Caco-2 (cell line): ENCODE results near the gene VAV2. TPM values are rescaled to one million over a fixed set of nuclear protein-coding genes. Genes with fewer than 3 reads are reported as not detected.

Source experiments
- BruUV-seq: library from RNA; stranded (reverse); fragments of 400-500 nt; replicated peaks from 2 replicates; lab custom pipeline; 2021; lab: Mats Ljungman, UMichigan
- CTCF ChIA-PET: fragments of 300-600 bp; sonication (Branson Sonifier 250); formaldehyde crosslinking; loops from one replicate; lab custom pipeline; 2022; ENCODE audit warnings: antibody characterized with exemption; lab: Charles Lee
- POLR2A ChIA-PET: fragments of 300-600 bp; sonication (Branson Sonifier 250); formaldehyde crosslinking; loops from one replicate; lab custom pipeline; 2022; ENCODE audit warnings: antibody characterized with exemption; lab: Charles Lee
- DNase-seq, 2 experiments: peaks; one replicate each; pipeline versions ENCODE4 v3.0.0 to v3.0.0-alpha.2; 2020 to 2022
- H3K27me3 ChIP-seq: replicated peaks from 2 replicates; pipeline ENCODE4 v1.6.0; 2011; ENCODE audit warnings: low read length; ENCODE audit not compliant: control insufficient read depth, insufficient read depth
- H3K36me3 ChIP-seq: 2 replicates; pipeline ENCODE4 v1.5.1; 2011; ENCODE audit warnings: low read length; ENCODE audit not compliant: control insufficient read depth, insufficient read depth
- H3K4me1 ChIP-seq: fragments of 250-450 bp; sonication (Bioruptor Pico); 2 replicates; pipeline ENCODE4 v1.5.1; 2020; ENCODE audit warnings: mild to moderate bottlenecking
- H3K4me3 ChIP-seq: 2 replicates; pipeline ENCODE4 v1.5.1; 2011; ENCODE audit warnings: low read depth, mild to moderate bottlenecking, control low read depth, low read length
- H3K9me3 ChIP-seq: fragments of 250-450 bp; sonication (Bioruptor Pico); 2 replicates; pipeline ENCODE4 v1.5.1; 2020; ENCODE audit warnings: mild to moderate bottlenecking, moderate library complexity
- H3K27ac Mint-ChIP-seq: one replicate; pipeline ENCODE4 v1.8.0; 2022; ENCODE audit warnings: mixed read lengths; ENCODE audit not compliant: unreplicated experiment
- H3K27me3 Mint-ChIP-seq: one replicate; pipeline ENCODE4 v1.8.0; 2022; ENCODE audit warnings: mixed read lengths; ENCODE audit not compliant: insufficient read depth, unreplicated experiment
- H3K36me3 Mint-ChIP-seq: one replicate; pipeline ENCODE4 v1.8.0; 2022; ENCODE audit warnings: mild to moderate bottlenecking, mixed read lengths; ENCODE audit not compliant: insufficient read depth, unreplicated experiment
- H3K4me1 Mint-ChIP-seq: one replicate; pipeline ENCODE4 v1.8.0; 2022; ENCODE audit warnings: low read depth, mixed read lengths; ENCODE audit not compliant: unreplicated experiment
- H3K4me3 Mint-ChIP-seq: one replicate; pipeline ENCODE4 v1.8.0; 2022; ENCODE audit warnings: mild to moderate bottlenecking, moderate library complexity, mixed read lengths; ENCODE audit not compliant: unreplicated experiment
- H3K9me3 Mint-ChIP-seq: one replicate; pipeline ENCODE4 v1.8.0; 2022; ENCODE audit warnings: mixed read lengths; ENCODE audit not compliant: unreplicated experiment
- intact Hi-C: fragments of 100-400 bp; cut with micrococcal nuclease; formaldehyde crosslinking; loops from one replicate; pipeline ENCODE4 v1.10.0; 2022; ENCODE audit not compliant: unreplicated experiment
- total RNA-seq: library from RNA; stranded (reverse); gene quantifications from 2 replicates; pipeline ENCODE4 v1.2.3, GENCODE V29; 2022
- TF ChIP-seq, protein P1 (sequence below), 2 experiments: fragments of 200-600 bp in 1 of 2; IDR thresholded peaks; 1 replicate in 1 of 2; 2 replicates in 1 of 2; pipeline versions ENCODE4 v1.5.1 to v1.8.0; 2011 to 2022; ENCODE audit warnings: antibody characterized with exemption in 1 of 2, control low read depth in 1 of 2, inconsistent platforms in 1 of 2, low read depth in 1 of 2, low read length in 1 of 2, mild to moderate bottlenecking in 1 of 2, moderate library complexity in 1 of 2; ENCODE audit not compliant: insufficient read depth in 1 of 2, severe bottlenecking in 1 of 2, unreplicated experiment in 1 of 2

The VAV2 gene
- total RNA-seq, 1 experiment from 2014 or later, result 55.3 TPM

DNA sequence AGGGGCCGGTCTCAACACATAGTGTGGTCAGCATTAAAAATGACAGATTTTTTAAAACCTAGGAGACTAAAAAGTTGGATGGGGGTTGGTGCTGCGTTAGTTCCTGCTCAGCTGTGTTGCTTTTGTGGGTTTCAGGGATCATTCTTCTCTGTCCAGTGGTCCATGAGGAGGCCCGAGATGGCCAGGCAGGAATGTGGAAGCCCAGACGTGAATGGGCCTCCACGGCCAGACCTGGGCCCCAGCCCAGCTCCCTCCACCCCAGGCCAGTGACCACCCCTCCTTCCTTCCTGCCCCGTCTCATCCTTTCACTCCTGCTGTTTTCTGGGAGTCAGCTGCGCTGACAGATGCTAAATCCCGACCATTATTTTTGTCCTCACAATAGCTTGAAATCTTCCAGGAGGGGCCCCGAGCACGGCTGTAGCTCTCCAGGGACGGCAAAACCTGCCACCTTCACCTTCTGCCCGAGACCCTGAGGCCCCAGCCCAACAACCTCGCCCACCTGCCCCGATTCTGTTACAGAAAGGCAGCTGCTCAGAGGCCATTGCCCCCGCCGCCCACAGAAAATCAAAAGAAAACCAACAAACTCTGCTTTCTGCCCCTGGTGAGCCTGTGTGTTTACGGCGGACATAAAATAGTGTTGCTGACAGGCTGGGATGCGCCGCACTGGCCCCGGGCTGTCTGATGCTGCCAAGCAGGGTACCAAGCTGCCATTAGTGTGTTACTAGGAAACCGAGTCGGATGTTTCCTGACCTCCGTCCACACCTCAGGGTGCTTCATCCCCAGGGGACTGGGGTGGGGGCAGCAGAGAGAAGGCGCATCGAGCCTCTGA lies 170.3 kb downstream of the VAV2 start:
- no TSS peak for BruUV-seq
- Histone ChIP-seq H3K4me3 (no peak overlapping the region), H3K4me1 (no peaks in the 10 kb centered on the region; the same call in 1 of the 2 replicates), H3K36me3 (no peaks in the 10 kb centered on the region; the same call in 1 of the 2 replicates), H3K9me3 (no peaks in the 10 kb centered on the region), H3K27me3 (no peaks in the 10 kb centered on the region)
- TF ChIP-seq, protein P1, sequence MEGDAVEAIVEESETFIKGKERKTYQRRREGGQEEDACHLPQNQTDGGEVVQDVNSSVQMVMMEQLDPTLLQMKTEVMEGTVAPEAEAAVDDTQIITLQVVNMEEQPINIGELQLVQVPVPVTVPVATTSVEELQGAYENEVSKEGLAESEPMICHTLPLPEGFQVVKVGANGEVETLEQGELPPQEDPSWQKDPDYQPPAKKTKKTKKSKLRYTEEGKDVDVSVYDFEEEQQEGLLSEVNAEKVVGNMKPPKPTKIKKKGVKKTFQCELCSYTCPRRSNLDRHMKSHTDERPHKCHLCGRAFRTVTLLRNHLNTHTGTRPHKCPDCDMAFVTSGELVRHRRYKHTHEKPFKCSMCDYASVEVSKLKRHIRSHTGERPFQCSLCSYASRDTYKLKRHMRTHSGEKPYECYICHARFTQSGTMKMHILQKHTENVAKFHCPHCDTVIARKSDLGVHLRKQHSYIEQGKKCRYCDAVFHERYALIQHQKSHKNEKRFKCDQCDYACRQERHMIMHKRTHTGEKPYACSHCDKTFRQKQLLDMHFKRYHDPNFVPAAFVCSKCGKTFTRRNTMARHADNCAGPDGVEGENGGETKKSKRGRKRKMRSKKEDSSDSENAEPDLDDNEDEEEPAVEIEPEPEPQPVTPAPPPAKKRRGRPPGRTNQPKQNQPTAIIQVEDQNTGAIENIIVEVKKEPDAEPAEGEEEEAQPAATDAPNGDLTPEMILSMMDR (IDR thresholded peaks at IDR 0.05; ENCODE audit: insufficient read depth in 1 of 2, low read depth in 1 of 2, low read length in 1 of 2, severe bottlenecking in 1 of 2, unreplicated experiment in 1 of 2), result no peak
- CTCF ChIA-PET, result no interaction called here
- H3K4me3 Mint-ChIP-seq, result no peak overlapping the region
- no peaks in the 10 kb centered on the region for H3K9me3 Mint-ChIP-seq
- intact Hi-C loops, result no loop called here
- H3K4me1 Mint-ChIP-seq, result no peaks in the 10 kb centered on the region
- peaks cover 85% of the 10 kb centered on the region for H3K36me3 Mint-ChIP-seq
- no peak for DNase-seq
- POLR2A ChIA-PET, result no interaction called here
- no peak overlapping the region for H3K27ac Mint-ChIP-seq
- H3K27me3 Mint-ChIP-seq, result no peaks in the 10 kb centered on the region

DNA sequence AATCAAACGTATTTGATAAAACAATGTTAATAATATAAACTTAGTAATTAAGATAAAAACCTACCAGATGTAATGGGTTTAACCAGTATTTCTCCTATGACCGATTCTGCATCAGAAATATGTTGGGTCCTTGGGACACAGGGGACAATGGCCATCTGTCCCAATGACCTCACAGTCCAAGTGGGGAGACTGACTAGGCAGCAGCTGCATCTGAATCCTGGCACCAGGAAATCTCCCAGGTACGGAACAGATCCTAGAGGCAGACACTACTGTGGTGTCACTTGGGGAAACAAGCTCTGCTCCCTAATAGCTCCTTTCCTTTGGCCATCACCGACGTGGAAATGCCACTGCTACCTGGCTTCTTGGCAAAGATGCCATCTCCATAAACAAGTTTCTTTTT lies 172.2 kb downstream of the VAV2 start:
- DNase-seq, result no peak
- Mint-ChIP-seq H3K4me1 (no peaks in the 10 kb centered on the region), H3K4me3 (no peak overlapping the region), H3K36me3 (peaks cover 84% of the 10 kb centered on the region), H3K9me3 (no peaks in the 10 kb centered on the region), H3K27ac (no peak overlapping the region), H3K27me3 (no peaks in the 10 kb centered on the region)
- Histone ChIP-seq H3K4me3 (no peak overlapping the region), H3K4me1 (no peaks in the 10 kb centered on the region; the same call in 1 of the 2 replicates), H3K27me3 (no peaks in the 10 kb centered on the region), H3K36me3 (no peaks in the 10 kb centered on the region; the same call in 1 of the 2 replicates), H3K9me3 (no peaks in the 10 kb centered on the region)
- no TSS peak for BruUV-seq
- CTCF ChIA-PET, result no interaction called here
- intact Hi-C loops, result no loop called here
- TF ChIP-seq, protein P1 (IDR thresholded peaks at IDR 0.05; ENCODE audit: insufficient read depth in 1 of 2, low read depth in 1 of 2, low read length in 1 of 2, severe bottlenecking in 1 of 2, unreplicated experiment in 1 of 2), result no peak
- POLR2A ChIA-PET, result no interaction called here

DNA sequence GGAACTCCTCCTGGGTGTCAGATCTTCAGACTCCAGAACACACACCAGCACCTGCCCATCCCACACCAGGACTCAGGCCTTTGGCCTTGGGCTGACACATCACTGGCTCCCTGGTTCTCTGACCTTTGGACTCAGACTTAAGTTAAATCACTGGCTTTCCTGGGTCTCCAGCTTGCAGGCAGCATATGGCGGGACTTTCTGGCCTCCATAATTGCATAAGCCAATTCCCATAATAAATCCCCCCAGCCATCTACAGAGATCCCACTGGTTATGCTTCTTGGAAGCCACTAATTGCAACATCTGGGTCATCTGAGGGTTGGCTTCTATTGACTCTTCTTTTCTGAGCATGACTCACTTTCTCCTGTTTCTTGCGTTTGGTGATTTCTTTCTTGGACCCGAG lies 173.7 kb downstream of the VAV2 start:
- no peak overlapping the region for H3K27ac Mint-ChIP-seq
- BruUV-seq, result no TSS peak
- CTCF ChIA-PET, result no interaction called here
- POLR2A ChIA-PET, result no interaction called here
- TF ChIP-seq, protein P1 (IDR thresholded peaks at IDR 0.05; ENCODE audit: insufficient read depth in 1 of 2, low read depth in 1 of 2, low read length in 1 of 2, severe bottlenecking in 1 of 2, unreplicated experiment in 1 of 2), result no peak
- H3K27me3 ChIP-seq, result no peaks in the 10 kb centered on the region
- no peak overlapping the region for H3K4me3 ChIP-seq
- DNase-seq, result no peak
- H3K4me1 Mint-ChIP-seq, result no peaks in the 10 kb centered on the region
- intact Hi-C loops, result no loop called here
- H3K4me1 ChIP-seq, result no peaks in the 10 kb centered on the region; the same call in 1 of the 2 replicates
- no peaks in the 10 kb centered on the region for H3K9me3 Mint-ChIP-seq
- peaks cover 2% of the 10 kb centered on the region; the same call in 1 of the 2 replicates for H3K36me3 ChIP-seq
- H3K9me3 ChIP-seq, result no peaks in the 10 kb centered on the region
- no peaks in the 10 kb centered on the region for H3K27me3 Mint-ChIP-seq
- peaks cover 70% of the 10 kb centered on the region for H3K36me3 Mint-ChIP-seq
- H3K4me3 Mint-ChIP-seq, result no peak overlapping the region
